ENCODE results near the gene ENPP1.

ENPP1 gene

GRCh38 chr6:131923356-131923755, 115.5 kb downstream of the ENPP1 start:
- Histone ChIP-seq H3K9me3 (ENCODE audit: control insufficient read depth, insufficient read depth, low read length) (no peaks in the 10 kb centered on the region), H3K4me3 (ENCODE audit: low read length) (no peak overlapping the region), H3K36me3 (ENCODE audit: control insufficient read depth, insufficient read depth, low read length) (peaks cover 5% of the 10 kb centered on the region; the same call in 1 of the 2 replicates), H3K4me1 (ENCODE audit: control insufficient read depth, insufficient read depth, low read length) (no peaks in the 10 kb centered on the region), H3K27me3 (ENCODE audit: control insufficient read depth, insufficient read depth, low read length) (no peaks in the 10 kb centered on the region), H3K27ac (ENCODE audit: low read length) (no peak overlapping the region)
- WGBS (ENCODE audit: insufficient coverage, insufficient read length): no CpG with 5 or more reads among the region's 2 CpGs
- DNase-seq (ENCODE audit: low read depth, low spot score): peak; percentile 82

- no peak overlapping the region for H3K4me3 ChIP-seq (ENCODE audit: low read length)
- no CpG with 5 or more reads among the region's 4 CpGs for WGBS (ENCODE audit: insufficient coverage, insufficient read length)
- H3K4me1 ChIP-seq (ENCODE audit: control insufficient read depth, insufficient read depth, low read length): no peaks in the 10 kb centered on the region
- no peak for DNase-seq (ENCODE audit: low read depth, low spot score)
- no peak overlapping the region for H3K27ac ChIP-seq (ENCODE audit: low read length)
- no peaks in the 10 kb centered on the region; the same call in 1 of the 2 replicates for H3K36me3 ChIP-seq (ENCODE audit: control insufficient read depth, insufficient read depth, low read length)
- H3K9me3 ChIP-seq (ENCODE audit: control insufficient read depth, insufficient read depth, low read length): no peaks in the 10 kb centered on the region
- no peaks in the 10 kb centered on the region for H3K27me3 ChIP-seq (ENCODE audit: control insufficient read depth, insufficient read depth, low read length)
These were observed 117.2 kb downstream of the ENPP1 start for GRCh38 chr6:131924881-131925474.

- no peaks in the 10 kb centered on the region for H3K36me3 ChIP-seq (ENCODE audit: control insufficient read depth, insufficient read depth, low read length)
- no peak overlapping the region for H3K4me3 ChIP-seq (ENCODE audit: low read length)
- DNase-seq (ENCODE audit: low read depth, low spot score): no peak
- no peak overlapping the region for H3K27ac ChIP-seq (ENCODE audit: low read length)
- H3K9me3 ChIP-seq (ENCODE audit: control insufficient read depth, insufficient read depth, low read length): no peaks in the 10 kb centered on the region
- H3K27me3 ChIP-seq (ENCODE audit: control insufficient read depth, insufficient read depth, low read length): no peaks in the 10 kb centered on the region
- WGBS (ENCODE audit: insufficient coverage, insufficient read length): no CpG with 5 or more reads among the region's 2 CpGs
- no peaks in the 10 kb centered on the region for H3K4me1 ChIP-seq (ENCODE audit: control insufficient read depth, insufficient read depth, low read length)
These were observed 121.4 kb downstream of the ENPP1 start for GRCh38 chr6:131929264-131929663.

GRCh38 chr6:131929976-131930375, 122.2 kb downstream of the ENPP1 start:
- no peak for DNase-seq (ENCODE audit: low read depth, low spot score)
- no peak overlapping the region for H3K27ac ChIP-seq (ENCODE audit: low read length)
- H3K27me3 ChIP-seq (ENCODE audit: control insufficient read depth, insufficient read depth, low read length): no peaks in the 10 kb centered on the region
- H3K9me3 ChIP-seq (ENCODE audit: control insufficient read depth, insufficient read depth, low read length): no peaks in the 10 kb centered on the region
- no peak overlapping the region for H3K4me3 ChIP-seq (ENCODE audit: low read length)
- WGBS (ENCODE audit: insufficient coverage, insufficient read length): no CpG with 5 or more reads among the region's 1 CpG
- H3K36me3 ChIP-seq (ENCODE audit: control insufficient read depth, insufficient read depth, low read length): no peaks in the 10 kb centered on the region
- no peaks in the 10 kb centered on the region for H3K4me1 ChIP-seq (ENCODE audit: control insufficient read depth, insufficient read depth, low read length)

- no peaks in the 10 kb centered on the region for H3K36me3 ChIP-seq (ENCODE audit: control insufficient read depth, insufficient read depth, low read length)
- no peak overlapping the region for H3K27ac ChIP-seq (ENCODE audit: low read length)
- no peaks in the 10 kb centered on the region for H3K4me1 ChIP-seq (ENCODE audit: control insufficient read depth, insufficient read depth, low read length)
- H3K27me3 ChIP-seq (ENCODE audit: control insufficient read depth, insufficient read depth, low read length): no peaks in the 10 kb centered on the region
- DNase-seq (ENCODE audit: low read depth, low spot score): no peak
- H3K4me3 ChIP-seq (ENCODE audit: low read length): no peak overlapping the region
- H3K9me3 ChIP-seq (ENCODE audit: control insufficient read depth, insufficient read depth, low read length): no peaks in the 10 kb centered on the region
- WGBS (ENCODE audit: insufficient coverage, insufficient read length): no CpG with 5 or more reads among the region's 2 CpGs
These were observed 123.4 kb downstream of the ENPP1 start for GRCh38 chr6:131931063-131931750.

GRCh38 chr6:131936156-131936555, 128.3 kb downstream of the ENPP1 start:
- H3K27ac ChIP-seq (ENCODE audit: low read length): no peak overlapping the region
- DNase-seq (ENCODE audit: low read depth, low spot score): no peak
- no CpG with 5 or more reads among the region's 4 CpGs for WGBS (ENCODE audit: insufficient coverage, insufficient read length)
- no peaks in the 10 kb centered on the region for H3K27me3 ChIP-seq (ENCODE audit: control insufficient read depth, insufficient read depth, low read length)
- peaks cover 4% of the 10 kb centered on the region for H3K4me1 ChIP-seq (ENCODE audit: control insufficient read depth, insufficient read depth, low read length)
- H3K36me3 ChIP-seq (ENCODE audit: control insufficient read depth, insufficient read depth, low read length): no peaks in the 10 kb centered on the region
- H3K9me3 ChIP-seq (ENCODE audit: control insufficient read depth, insufficient read depth, low read length): no peaks in the 10 kb centered on the region
- H3K4me3 ChIP-seq (ENCODE audit: low read length): no peak overlapping the region

- Histone ChIP-seq H3K36me3 (ENCODE audit: control insufficient read depth, insufficient read depth, low read length) (no peaks in the 10 kb centered on the region), H3K4me1 (ENCODE audit: control insufficient read depth, insufficient read depth, low read length) (peaks cover 4% of the 10 kb centered on the region), H3K27me3 (ENCODE audit: control insufficient read depth, insufficient read depth, low read length) (no peaks in the 10 kb centered on the region), H3K9me3 (ENCODE audit: control insufficient read depth, insufficient read depth, low read length) (no peaks in the 10 kb centered on the region), H3K27ac (ENCODE audit: low read length) (no peak overlapping the region), H3K4me3 (ENCODE audit: low read length) (no peak overlapping the region)
- DNase-seq (ENCODE audit: low read depth, low spot score): no peak
- WGBS (ENCODE audit: insufficient coverage, insufficient read length): no CpG with 5 or more reads among the region's 2 CpGs
These were observed 129.4 kb downstream of the ENPP1 start for GRCh38 chr6:131937226-131937625.

- Histone ChIP-seq H3K27ac (ENCODE audit: low read length) (no peak overlapping the region), H3K4me1 (ENCODE audit: control insufficient read depth, insufficient read depth, low read length) (peaks cover 4% of the 10 kb centered on the region), H3K27me3 (ENCODE audit: control insufficient read depth, insufficient read depth, low read length) (no peaks in the 10 kb centered on the region), H3K4me3 (ENCODE audit: low read length) (no peak overlapping the region), H3K9me3 (ENCODE audit: control insufficient read depth, insufficient read depth, low read length) (no peaks in the 10 kb centered on the region), H3K36me3 (ENCODE audit: control insufficient read depth, insufficient read depth, low read length) (no peaks in the 10 kb centered on the region)
- no peak for DNase-seq (ENCODE audit: low read depth, low spot score)
- no CpG with 5 or more reads among the region's 8 CpGs for WGBS (ENCODE audit: insufficient coverage, insufficient read length)
These were observed 130.1 kb downstream of the ENPP1 start for GRCh38 chr6:131937703-131938631.

Data from iPS DF 6.9 (cell line).